Parathyroid adenoma (tissue), 2 donors: ENCODE data around the gene TRAF3.

ENCODE experiments used
- H2AFZ ChIP-seq: fragments of 300-600 bp; sonication (generic); one replicate; pipeline ENCODE4 v1.7.0; 2017; ENCODE audit warnings: antibody characterized with exemption, mild to moderate bottlenecking
- H3K27ac ChIP-seq: fragments of 300-600 bp; sonication (generic); one replicate; pipeline ENCODE4 v1.7.0; 2017
- H3K27me3 ChIP-seq: fragments of 300-600 bp; sonication (generic); one replicate; pipeline ENCODE4 v1.7.0; 2017; ENCODE audit warnings: low read length; ENCODE audit not compliant: control insufficient read depth, insufficient read depth
- H3K36me3 ChIP-seq: fragments of 300-600 bp; sonication (generic); one replicate; pipeline ENCODE4 v1.7.0; 2017; ENCODE audit warnings: low read length; ENCODE audit not compliant: control insufficient read depth, insufficient read depth
- H3K4me1 ChIP-seq: fragments of 300-600 bp; sonication (generic); one replicate; pipeline ENCODE4 v1.7.0; 2017; ENCODE audit warnings: control low read depth
- H3K4me2 ChIP-seq: fragments of 300-600 bp; sonication (generic); one replicate; pipeline ENCODE4 v1.7.0; 2017; ENCODE audit warnings: low read length
- H3K4me3 ChIP-seq: fragments of 300-600 bp; sonication (generic); one replicate; pipeline ENCODE4 v1.7.0; 2017; ENCODE audit warnings: low read depth, low read length
- H3K79me2 ChIP-seq: fragments of 300-600 bp; sonication (generic); one replicate; pipeline ENCODE4 v1.7.0; 2017; ENCODE audit warnings: control low read depth
- H3K9ac ChIP-seq: fragments of 300-600 bp; sonication (generic); one replicate; pipeline ENCODE4 v1.7.0; 2017; ENCODE audit warnings: mild to moderate bottlenecking
- H3K9me3 ChIP-seq: fragments of 300-600 bp; sonication (generic); one replicate; pipeline ENCODE4 v1.7.0; 2017; ENCODE audit warnings: low read length; ENCODE audit not compliant: control insufficient read depth
- CTCF ChIP-seq: fragments of 300-600 bp; sonication (generic); IDR thresholded peaks from one replicate; pipeline ENCODE4 v1.7.0; 2017; ENCODE audit warnings: antibody characterized with exemption, mild to moderate bottlenecking
- donor health status: primary hyperparathyroidism.

Gene TRAF3

GRCh38 chr14:102770147-102771123 lies 6.8 kb upstream of the TRAF3 start:
- Histone ChIP-seq H3K4me3 (no peak overlapping the region), H3K27ac (no peak overlapping the region), H3K9ac (no peak overlapping the region), H3K9me3 (no peaks in the 10 kb centered on the region), H3K27me3 (no peaks in the 10 kb centered on the region), H2AFZ (no peak overlapping the region), H3K79me2 (no peaks in the 10 kb centered on the region), H3K36me3 (no peaks in the 10 kb centered on the region), H3K4me1 (no peaks in the 10 kb centered on the region), H3K4me2 (no peak overlapping the region)
- no peak for TF ChIP-seq CTCF

DNA sequence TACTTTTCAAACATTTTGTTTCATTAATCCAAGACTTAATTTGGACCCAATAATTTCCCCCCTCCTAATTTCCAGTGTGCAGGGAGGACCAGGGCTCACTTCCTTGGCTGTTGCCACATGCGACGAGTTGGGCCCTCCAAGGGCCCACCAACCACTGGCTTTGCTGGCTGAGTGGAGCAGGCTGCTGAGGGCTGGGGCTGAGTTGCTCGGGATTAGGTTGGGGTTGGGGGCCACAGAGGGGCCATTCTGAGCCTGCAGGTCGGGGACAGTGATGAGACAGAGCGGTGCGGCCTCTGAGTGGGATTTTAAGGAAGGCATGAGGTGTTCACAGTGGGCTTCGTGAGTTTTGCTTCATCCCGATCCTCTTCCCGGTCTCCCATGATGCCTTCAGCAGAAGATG lies 6.1 kb upstream of the TRAF3 start:
- H3K36me3 ChIP-seq, result no peaks in the 10 kb centered on the region
- no peaks in the 10 kb centered on the region for H3K27me3 ChIP-seq
- H3K4me3 ChIP-seq, result no peak overlapping the region
- no peak overlapping the region for H2AFZ ChIP-seq
- H3K9ac ChIP-seq, result no peak overlapping the region
- no peaks in the 10 kb centered on the region for H3K79me2 ChIP-seq
- H3K27ac ChIP-seq, result no peak overlapping the region
- H3K4me2 ChIP-seq, result no peak overlapping the region
- H3K9me3 ChIP-seq, result no peaks in the 10 kb centered on the region
- no peak for TF ChIP-seq CTCF
- no peaks in the 10 kb centered on the region for H3K4me1 ChIP-seq

GRCh38 chr14:102772781-102773570 lies 4.3 kb upstream of the TRAF3 start:
- H3K79me2 ChIP-seq, result no peaks in the 10 kb centered on the region
- H3K9me3 ChIP-seq, result no peaks in the 10 kb centered on the region
- no peak overlapping the region for H3K27ac ChIP-seq
- no peak overlapping the region for H2AFZ ChIP-seq
- no peaks in the 10 kb centered on the region for H3K27me3 ChIP-seq
- no peak overlapping the region for H3K4me3 ChIP-seq
- no peaks in the 10 kb centered on the region for H3K36me3 ChIP-seq
- no peaks in the 10 kb centered on the region for H3K4me1 ChIP-seq
- H3K9ac ChIP-seq, result no peak overlapping the region
- TF ChIP-seq CTCF, result no peak
- H3K4me2 ChIP-seq, result no peak overlapping the region

GRCh38 chr14:102774391-102775153 lies 2.7 kb upstream of the TRAF3 start:
- Histone ChIP-seq H3K9ac (no peak overlapping the region), H3K4me1 (no peaks in the 10 kb centered on the region), H3K4me2 (peak overlapping the region; percentile 21), H3K9me3 (no peaks in the 10 kb centered on the region), H3K4me3 (no peak overlapping the region), H3K27me3 (no peaks in the 10 kb centered on the region), H3K36me3 (no peaks in the 10 kb centered on the region), H3K27ac (no peak overlapping the region), H3K79me2 (peaks cover 3% of the 10 kb centered on the region), H2AFZ (peak overlapping the region; percentile 27)
- TF ChIP-seq CTCF, result peak; percentile 63
